Putamen (tissue), 1 donor: ENCODE results near the gene P2RY14.

Experiments used
- DNase-seq: peaks from one replicate; pipeline ENCODE4 v3.0.0-alpha.2; 2016; ENCODE audit warnings: low spot score

P2RY14 gene

DNA sequence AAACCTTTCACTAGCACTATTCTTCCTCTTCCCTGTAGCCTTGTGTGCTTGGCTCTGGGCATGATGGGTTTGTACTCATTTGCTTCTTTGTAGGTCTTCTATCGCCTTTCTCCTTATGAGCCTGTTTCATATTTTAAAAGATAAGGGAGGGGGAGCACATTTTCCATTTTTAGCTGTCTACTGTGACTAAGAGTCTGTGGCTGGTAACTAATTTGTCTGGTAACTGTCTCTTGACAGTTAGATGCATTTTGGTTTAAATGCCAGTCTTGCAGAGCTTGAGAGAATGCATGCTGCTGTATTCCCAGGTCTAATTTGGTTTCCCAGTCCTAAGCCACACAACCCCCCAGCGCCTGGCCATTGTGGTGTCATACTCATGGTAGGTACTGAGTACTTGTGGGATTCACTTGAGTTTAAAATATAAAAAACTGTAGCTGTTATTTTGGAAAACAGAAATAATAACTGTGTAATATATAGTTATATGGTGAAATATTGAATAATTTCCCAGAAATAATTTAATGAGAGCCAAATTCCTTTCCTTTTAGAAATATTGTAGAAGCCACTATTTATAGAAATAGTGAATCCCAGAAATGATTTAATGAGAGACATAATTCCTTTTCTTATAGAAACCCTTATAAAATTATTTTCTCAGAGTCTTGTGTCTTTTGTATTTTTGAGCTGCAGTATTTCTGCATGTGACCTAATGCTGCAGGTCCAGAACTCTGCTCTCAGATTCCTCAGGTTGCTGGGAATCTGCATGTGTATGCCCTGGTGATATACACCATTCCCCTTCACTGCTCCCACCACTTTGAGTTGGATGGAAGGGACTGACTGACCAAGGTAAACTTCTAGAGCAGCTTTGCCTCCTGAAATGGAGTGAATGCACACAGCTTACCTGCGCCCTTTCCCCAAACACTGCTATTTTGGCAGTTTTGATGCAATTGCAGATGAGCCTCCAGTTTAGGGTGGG lies 61.4 kb downstream of the P2RY14 start:
- DNase-seq = no peak

DNA sequence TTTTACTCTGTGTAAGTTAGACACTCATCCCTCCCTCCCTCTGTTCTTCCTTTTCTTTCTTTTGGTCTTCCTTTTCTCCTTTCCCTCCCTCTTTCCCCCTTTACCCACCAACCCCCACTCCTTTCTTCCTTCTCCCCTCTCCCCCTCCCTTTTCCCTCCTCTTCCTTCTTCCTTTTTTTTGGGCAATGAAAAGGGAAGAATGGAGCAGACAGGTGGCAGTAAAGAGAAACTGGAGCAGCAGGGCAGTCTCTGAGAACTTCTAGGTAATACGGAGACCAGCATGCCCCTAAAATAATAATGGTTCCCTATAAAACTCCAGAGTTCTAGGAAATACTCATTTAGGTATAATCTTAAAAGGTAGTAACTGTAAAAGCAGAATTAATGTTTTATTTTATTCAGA lies 63.9 kb downstream of the P2RY14 start:
- DNase-seq = no peak

DNA sequence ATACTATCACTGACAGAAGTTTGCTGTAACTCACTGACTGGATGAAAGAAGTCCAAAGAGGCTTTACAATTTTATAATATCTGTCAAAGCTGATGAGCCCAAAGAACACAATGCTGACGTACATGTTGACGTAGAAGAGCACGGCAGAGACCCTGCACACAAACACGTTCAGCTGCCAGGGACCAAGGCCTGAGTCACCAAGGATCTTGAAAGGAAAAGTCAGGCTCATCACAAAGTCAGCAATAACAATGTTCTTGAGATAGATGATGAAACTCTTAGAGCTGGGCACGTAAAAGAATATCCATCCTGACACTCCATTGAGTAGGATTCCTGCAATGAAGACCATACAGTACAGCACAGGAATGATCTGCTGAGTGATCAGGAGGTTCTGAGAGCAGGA lies 64.5 kb downstream of the P2RY14 start:
- DNase-seq = no peak

DNA sequence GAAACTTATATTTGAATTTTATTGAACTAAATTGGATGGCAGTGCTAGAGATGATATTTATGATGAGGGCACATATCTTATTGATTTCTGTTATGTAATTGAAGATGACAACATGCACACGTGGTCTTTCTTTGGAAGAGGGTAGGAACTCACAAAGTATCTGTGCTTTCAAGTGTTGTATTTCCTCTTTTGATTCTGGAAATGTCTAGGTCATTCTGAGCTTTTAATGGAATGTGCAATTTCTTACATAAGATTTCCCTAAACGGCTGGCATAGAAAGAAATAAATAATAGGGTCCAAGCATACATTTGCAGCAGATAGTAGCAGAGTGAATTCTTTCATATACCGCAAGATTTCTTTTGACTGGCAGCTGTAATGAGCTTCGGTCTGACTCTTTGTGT lies 65.2 kb downstream of the P2RY14 start:
- DNase-seq = no peak

DNA sequence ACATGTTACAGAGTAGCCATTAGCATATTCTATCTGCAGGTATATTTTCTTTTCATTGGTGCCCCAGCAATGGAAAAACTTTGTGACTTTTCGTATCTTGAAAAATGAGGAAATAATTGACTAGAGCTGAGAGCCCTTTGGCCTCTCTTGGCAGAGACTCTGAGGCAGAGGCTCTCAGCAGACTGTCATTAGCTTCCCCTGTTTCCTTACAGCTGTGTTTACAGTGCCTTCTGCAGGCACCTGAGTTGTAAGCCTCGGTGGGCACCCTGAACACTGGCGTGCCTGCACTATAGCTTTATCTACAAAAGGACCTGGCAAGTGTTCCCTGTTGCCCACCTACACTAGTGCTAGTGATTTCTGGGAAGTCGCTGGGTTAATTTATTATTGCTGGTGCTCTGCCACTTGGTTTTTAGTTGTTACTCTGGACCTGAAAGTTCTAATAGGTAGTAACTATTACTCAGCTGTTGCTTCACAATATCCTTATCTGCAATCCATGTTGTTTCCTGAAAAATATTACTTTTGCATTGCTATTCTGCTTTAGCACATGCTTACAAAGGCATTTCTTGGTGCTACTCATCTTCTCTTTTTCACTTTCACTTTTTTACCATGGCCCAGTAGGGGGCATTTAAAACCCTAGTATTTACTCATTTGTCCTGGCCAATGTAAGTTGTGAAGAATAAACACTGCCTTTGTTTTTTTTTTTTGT lies 67.5 kb downstream of the P2RY14 start:
- DNase-seq = no peak

DNA sequence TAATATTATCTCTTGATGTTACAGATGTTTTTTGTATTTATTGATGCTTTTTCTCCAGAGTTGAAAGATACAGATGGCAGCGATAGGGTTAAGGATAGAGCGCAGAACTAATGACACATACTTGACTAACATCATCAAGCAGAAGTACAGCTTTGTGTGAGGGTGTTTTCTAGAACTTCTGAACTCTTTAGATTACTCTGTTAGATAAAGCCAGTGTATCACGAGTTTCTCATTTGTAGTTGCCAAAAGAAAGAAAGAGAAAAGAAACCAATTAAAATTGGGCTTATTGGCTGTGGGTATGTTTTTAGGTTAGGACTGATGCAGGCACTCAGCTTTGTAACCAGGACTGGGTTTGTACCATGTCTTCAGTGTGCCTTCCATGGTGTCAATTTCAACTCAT lies 68.7 kb downstream of the P2RY14 start:
- DNase-seq = no peak

DNA sequence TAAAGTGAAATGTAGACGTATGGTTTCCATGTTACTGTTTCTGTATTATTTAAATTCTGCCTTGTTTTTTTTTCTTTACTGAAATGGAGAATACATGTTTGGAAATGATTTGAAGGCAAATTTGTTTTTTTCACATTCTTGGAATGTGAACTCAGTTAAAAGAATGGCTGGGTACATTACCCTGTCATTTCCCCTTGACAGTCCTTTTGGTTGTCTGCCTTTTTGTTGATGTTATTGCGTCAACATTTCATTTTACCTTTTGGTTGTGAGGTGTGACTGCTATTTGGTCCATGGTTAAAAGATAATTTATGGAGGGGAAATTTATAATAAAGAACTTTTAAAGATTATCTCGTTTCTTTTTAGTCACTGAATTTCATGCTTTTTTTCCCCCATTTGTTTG lies 72.1 kb downstream of the P2RY14 start:
- DNase-seq = no peak

DNA sequence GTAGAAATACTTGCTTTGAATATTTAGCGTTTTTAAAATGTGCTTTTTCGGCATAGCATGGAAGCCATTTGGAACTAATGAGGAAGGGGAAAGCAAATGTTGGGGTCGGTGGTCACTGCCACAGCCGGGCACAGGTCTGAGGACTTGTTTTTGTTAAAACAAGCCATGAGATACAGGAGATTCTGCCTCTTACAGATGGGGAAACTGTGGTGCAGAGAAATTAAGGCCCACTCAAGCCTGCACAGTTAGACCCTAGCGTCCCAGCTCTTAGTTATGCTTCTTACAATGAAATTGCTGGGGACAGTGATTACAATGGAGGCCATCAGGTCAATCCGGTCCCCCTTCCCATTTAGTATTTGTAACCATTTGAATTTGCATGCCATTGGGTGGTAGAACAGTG lies 72.9 kb downstream of the P2RY14 start:
- no peak for DNase-seq

DNA sequence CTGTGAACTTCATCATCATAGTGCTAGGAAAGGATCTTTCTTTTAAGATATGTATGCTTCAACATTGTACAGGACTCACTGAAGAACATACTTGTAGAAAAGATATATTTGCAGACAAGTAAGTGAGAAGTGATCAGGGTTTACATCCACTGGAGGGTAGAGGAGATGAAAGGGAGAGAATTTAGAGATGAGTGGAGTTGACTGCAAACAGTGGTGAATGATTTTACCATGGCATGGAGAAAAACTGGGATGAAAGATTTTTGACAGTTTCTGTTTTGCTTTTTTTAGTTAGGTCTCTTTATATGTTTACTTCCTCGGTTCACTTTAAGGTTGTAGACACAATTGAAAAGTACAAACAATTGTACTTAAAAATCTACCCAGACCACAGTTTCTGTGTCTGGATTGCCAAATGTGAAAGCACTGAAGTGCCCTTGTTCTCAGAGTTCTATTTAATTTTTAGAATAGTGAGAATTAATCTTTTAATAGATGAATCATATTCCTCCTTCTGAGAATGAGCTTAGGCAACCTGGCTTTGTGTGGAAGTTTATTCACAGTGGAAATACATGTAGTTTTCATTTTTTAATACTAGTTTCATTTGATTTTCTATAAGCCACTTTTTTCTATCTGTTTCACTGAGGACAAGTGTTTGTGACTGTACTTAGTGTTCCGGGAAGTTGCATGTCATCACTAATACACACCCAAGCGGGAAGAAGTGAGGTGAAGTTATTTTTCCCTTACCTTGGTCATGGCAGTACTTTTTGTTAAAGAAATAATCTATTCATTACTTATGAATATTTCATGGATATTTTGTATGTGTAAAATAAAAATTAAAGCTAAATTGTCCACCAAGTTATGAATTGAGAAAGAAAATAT lies 73.6 kb downstream of the P2RY14 start:
- DNase-seq = no peak

DNA sequence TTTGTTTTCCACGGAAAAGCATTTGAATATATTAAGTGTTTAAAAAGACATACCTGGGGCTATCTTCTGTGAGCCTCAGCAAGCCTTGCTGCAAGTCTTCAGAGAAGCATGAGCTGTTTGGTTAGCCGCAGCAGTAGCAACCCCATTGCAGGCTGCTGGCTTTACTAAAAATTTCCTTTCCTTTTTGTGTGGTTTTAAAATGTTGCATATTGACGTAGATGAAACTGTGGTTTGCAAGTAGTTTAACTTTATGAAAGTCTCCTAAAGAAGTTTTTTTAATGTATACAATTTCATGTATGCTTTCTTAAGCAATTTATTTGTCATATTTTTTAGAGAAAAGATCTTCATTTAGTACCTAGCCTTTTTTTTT lies 75.3 kb downstream of the P2RY14 start, which contains the start of gene GPR171:
TSS of gene GPR171 (minus strand) at position 166 of the 370 bp plus-strand sequence. CDS start 3,830 bp downstream, outside the sequence.
- DNase-seq = no peak

DNA sequence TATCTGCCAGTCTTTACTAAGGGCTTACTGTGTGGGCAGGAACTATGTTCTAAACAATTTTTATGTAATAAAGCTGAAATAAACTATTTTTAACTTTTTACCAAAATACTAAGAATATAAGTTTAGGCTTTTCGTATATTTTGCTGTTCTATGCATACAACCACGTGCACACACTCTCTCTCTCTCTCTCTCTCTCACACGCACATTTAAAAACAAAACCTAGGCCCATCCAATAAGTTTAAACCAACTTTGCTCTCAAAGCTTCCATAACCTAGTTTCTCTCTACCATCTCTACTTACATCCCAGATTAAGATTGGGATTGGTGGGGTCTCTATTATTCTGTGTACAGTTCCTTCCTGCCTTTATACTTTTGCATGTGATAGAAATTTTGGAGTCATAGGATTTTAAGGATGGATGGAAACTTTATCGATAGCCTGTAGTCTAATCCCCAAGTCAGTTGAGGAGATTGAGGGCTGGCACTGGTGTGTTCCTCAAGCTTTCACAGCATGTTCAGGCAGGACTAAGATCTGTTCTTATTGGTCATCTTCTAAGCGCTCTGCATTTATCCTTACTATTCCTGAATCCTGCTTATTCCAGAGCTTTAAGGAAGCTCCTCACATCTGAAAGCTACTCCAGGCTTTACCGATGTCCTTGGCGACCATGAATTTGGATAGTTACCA lies 77.2 kb downstream of the P2RY14 start:
- no peak for DNase-seq

DNA sequence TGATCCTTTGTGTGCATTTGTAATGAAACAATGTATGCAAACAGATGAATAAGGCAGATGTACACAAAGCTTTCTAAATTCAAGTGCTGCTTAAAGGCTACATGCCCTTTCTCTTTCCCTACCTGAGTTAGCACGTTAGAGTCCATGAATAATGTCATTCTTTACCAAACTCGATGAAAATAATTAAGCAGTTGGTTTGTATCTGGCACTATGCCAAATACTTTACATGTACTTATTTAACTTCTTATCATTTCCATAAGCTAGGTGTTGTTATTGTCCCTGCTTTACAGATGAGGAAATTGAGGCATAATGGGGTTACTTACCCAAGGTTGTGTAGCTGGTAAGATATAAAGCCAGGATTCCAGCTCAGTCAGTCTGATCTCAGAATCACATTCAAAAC lies 77.8 kb downstream of the P2RY14 start:
- DNase-seq = no peak

DNA sequence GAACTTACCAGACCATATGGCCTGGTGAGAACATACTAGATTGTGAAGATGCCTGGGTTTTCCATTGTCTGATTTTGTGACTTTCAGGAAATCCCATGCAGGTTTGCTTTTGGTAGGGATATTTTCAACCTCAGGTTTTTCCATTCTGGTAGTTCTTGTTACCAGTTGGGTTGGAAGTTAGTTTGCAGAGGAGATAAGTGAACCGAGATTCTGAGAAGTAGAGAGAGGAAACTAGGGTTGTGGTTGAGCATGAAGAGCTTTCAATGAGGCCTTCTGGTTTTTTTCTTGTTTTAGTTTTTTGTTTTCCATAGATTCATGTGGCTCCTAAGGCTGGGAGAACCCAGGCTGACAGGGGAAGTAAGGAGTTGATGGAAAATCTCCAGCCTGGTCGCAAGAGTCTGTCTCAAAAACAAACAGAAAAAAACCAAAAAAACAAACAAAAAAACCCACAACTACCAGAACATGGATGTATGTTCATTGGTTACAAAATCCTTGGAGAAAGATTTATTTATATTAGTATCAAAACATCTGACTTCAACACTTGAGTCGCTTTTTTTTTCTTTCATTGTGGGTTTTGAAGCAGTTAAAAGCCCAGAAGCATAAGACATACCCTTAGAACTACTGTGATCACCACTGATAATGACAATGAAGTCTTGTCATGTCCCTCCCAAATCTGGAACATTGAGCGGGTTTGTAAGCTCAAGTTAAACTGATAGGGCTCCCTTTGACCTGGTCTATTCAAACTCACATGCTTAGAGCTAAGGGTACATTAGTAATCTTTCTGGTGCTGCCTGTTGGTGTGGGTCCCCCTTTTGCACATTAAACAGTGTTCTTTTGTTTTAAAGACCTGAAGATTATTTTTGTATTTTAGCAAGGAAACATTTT lies 78.5 kb downstream of the P2RY14 start:
- no peak for DNase-seq

DNA sequence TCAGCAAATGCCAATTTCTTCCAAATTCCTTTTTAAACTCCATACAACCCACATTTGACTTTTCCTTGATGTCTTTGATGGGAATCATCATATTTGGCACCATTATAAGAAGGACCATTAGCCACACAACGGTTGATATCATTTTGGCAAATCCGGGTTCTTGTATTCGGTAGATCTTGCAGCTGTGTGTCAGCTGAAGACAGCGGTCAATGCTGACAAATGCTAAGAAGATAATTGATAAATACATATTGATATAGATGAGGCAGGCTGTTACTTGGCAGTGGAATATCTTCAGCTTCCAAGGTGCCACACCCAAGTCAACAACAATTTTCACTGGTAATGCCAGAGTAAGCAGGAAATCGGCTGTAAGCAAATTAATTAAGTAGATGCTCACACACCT lies 79.5 kb downstream of the P2RY14 start:
- no peak for DNase-seq

DNA sequence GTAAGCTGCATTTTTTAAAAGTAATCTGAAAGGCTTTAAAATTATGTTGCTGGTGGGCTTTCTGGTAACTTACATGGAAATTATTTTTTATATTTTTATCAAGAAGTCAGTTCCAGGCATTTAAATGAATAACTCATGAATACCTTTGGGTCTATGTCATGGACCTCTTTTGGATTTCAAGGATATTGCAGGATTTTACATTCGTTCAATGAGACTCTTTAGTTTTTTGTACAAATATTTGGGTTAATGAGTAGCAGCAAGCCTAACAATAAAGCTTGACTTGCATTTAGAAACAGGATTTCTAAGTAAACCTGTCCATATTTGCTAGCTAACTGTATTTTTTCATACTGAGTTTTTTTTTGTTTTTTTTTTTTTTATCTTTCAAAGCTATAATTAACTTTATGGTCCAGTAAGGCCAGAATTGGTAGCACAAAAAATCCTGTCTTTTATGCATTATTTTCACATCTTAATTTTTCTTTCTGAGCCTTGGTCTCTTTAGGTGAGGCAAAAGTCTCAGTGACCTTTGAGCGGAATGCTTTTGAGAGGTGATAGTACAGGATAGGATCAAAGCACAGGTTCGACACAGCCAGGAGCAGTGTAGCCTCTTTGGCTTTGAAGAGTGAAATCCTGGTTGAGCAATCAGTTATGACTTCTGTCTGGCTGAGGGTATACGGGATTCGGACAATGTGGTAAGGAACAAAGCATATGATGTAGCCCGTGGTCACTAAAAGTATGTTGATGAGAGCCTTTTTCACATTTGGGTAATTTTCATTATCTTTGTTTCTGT lies 80.2 kb downstream of the P2RY14 start:
- DNase-seq = no peak

DNA sequence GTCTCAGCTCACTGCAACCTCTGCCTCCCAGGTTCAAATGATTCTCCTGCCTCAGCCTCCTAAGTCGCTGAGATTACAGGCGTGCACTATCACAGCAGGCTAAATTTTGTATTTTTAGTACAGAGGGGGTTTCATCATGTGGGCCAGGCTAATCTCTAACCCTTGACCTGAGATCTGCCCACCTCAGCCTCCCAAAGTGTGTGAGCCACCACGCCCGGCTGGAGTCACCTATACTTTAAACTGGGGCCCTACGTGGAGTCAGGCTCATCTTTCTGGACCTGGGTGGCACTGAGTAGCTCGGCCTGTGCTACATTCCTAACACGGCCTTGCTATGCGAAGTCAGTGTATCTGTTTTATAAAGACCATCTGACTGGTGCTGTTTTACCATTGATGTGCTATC lies 81.1 kb downstream of the P2RY14 start:
- no peak for DNase-seq

DNA sequence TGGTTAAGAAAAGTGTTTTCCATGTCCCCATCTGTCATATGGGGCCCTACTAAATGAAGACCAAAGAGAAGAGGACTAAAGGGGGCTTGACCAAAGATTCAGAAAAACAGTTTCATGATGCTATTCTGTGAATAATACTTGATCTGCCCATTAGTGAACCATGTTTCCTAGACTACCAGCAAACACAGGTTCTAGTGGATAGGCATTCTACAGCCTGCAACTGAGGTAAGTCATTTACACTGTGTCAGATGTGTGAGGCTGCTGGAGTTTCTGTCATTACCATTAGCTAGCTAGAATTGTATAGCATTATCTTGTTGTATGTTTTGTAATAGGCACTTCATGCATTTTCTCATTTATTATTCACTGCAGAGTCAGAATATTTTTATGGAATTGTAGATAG lies 81.9 kb downstream of the P2RY14 start:
- DNase-seq = no peak

DNA sequence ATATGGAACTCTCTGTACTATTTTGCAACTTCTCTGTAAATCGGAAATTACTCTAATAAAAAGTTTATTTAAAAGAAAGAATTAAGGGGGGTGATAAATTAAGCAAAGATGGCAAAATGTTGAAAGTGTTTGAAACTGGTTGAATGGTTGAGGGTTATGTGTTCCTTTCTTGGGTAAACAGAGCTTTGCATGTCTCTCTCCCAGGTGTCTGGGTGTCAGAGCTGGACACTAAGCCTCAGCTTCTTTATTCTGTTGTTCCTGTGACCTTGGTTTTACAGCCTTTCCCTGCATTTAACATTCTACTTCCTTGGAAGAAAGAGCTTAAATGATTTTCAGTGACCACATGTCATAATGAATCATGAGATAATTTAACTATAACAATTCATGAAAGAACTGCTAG lies 82.5 kb downstream of the P2RY14 start:
- no peak for DNase-seq

DNA sequence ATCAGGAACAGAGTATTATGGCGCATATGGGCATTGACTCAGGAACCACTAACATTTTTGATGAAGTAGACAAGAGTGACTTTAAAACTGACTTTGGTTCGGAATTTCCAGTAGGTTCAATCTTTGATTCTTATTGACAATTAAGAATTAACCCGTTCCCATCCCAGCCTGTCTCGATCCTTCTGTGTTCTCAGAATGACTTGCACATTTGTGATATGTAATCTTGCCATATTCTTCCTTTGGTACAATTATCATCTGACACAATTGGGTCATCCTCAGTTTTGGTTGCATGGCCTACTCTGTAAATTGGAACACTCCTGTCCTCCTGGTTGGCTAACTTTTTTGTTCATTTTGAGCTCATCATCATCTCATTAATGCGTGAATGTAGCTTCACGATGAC lies 85.8 kb downstream of the P2RY14 start:
- no peak for DNase-seq

DNA sequence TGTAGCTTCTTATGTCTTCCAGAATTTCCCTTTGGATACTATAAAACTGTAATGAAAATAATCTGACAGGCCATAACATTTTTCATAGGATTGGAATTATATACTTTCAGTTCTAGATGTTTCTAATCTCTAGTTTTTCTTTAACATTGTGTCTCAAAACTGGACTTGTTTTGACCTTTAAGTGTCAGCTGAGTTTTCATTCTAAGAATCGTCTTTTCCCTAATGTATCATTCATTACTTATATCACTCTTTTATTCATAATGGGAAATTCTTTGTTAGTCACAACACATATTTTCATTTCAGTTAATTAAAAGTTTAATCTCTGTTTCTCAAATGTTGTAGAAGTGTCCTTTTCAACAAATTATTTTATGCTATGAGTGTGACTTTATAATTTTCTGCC lies 87.2 kb downstream of the P2RY14 start:
- no peak for DNase-seq
